ENCODE results near the gene PLAAT4.
"Not testable (repeated sequence)": the region's sequence is repeated elsewhere in the genome, so short reads cannot be mapped to it uniquely, and the experiment has no call there.

Gene PLAAT4

DNA sequence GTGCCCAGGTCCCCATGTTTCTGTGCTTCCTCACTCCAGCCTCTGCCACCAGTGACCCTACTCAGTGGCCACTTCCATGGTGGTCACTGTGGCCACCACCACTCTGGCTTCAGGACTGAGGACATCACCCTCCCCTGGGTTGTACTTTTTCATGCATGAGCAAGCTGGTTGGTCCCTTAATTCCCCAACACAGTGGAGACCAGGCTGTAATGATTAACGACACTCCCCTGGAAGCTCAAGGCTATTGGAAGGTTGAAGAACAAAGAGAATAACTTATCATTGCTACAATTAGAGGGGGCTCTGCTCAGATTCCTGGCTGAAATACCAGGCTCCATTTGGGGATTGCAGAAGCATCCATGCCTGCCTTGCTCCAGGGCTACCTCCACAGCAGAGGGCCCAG is 10.5 kb downstream of the PLAAT4 start:
- DNase-seq = no peak

DNA sequence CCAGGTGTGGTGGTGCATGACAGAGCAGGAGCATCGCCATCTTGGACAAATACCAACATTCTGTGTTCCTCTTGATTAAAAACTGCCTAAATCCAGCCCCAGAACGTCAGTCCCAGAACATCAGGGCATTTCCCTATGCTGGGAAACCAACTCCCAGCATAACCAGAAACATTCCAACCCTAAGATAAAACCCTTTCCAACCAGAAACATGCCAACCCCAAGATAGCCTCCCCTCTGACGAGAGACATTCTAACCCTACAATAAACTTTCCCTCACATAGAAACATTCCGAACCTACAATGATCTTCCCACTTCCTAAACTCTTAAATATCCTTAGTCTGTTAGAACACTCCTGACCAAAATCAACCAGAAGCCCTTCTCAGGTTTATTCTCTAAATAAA is 11.6 kb downstream of the PLAAT4 start:
- DNase-seq = no peak

DNA sequence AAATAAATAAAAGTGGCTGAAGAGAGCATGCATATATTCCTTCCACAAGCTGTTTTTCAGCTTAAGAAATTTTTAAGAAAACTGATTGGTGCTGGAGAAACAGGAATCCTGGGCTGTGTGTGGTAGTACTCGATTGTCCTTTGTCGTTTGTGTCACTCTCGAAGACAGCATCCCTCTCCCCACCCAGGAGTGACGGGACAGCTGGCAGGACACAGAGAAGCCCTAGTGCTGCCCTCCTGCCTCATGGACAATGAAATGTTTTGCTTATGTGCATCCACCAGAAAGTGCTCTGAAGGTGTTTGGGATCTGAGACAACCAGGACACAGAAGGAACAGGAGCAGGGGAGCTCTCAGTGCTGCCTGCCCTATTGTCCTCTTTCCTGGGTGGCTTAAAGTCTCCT is 12.8 kb downstream of the PLAAT4 start:
- DNase-seq = no peak

DNA sequence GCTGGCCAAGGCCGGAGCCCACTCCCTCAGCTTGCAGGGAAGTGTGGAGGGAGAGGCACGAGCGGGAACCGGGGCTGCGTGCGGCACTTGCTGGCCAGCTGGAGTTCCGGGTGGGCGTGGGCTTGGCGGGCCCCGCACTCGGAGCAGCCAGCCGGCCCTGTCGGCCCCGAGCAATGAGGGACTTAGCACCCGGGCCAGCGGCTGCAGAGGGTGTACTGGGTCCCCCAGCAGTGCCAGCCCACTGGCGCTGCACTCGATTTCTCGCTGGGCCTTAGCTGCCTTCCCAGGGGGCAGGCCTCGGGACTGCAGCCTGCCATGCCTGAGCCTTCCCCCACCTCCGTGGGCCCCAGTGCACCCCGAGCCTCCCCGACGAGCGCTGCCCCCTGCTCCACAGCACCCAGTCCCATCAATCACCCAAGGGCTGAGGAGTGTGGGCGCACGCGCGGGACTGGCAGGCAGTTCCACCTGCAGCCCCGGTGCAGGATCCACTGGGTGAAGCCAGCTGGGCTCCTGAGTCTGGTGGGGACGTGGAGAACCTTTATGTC is 13.6 kb downstream of the PLAAT4 start:
- not testable (repeated sequence) for DNase-seq

- DNase-seq = no peak
Measured at GRCh38 chr11:63551091-63551888, 14.7 kb downstream of the PLAAT4 start.

GRCh38 chr11:63551889-63552266 is 15.3 kb downstream of the PLAAT4 start:
- DNase-seq = no peak

DNA sequence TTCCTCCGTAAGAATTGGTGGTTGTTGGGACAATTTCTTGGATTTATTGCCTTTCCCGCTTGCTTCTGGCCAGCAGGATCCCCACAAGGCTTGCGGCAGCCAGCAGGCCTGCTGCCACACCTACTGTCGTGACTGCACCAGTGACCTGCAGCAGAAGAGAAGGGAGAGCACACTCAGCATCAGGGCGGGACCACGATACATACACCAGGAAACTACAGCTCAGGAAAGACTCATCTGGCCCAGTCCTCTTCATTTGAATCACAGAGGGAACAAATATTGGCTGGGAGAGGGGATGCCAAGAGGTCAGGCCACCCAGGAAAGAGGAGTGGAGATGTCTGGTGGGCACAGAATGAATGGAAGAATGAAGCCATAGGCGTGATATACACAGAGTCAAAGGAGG is 16.3 kb downstream of the PLAAT4 start:
- DNase-seq = no peak

- no peak for DNase-seq
Measured at GRCh38 chr11:63553759-63554158, 17.2 kb downstream of the PLAAT4 start.

GRCh38 chr11:63554877-63555223 is 18.2 kb downstream of the PLAAT4 start:
- no peak for DNase-seq

GRCh38 chr11:63556404-63557013 is 19.9 kb downstream of the PLAAT4 start:
- DNase-seq = no peak

- no peak for DNase-seq
Measured at GRCh38 chr11:63557570-63557969, 21.0 kb downstream of the PLAAT4 start.

GRCh38 chr11:63558459-63559157 is 22.0 kb downstream of the PLAAT4 start:
- DNase-seq = no peak

DNA sequence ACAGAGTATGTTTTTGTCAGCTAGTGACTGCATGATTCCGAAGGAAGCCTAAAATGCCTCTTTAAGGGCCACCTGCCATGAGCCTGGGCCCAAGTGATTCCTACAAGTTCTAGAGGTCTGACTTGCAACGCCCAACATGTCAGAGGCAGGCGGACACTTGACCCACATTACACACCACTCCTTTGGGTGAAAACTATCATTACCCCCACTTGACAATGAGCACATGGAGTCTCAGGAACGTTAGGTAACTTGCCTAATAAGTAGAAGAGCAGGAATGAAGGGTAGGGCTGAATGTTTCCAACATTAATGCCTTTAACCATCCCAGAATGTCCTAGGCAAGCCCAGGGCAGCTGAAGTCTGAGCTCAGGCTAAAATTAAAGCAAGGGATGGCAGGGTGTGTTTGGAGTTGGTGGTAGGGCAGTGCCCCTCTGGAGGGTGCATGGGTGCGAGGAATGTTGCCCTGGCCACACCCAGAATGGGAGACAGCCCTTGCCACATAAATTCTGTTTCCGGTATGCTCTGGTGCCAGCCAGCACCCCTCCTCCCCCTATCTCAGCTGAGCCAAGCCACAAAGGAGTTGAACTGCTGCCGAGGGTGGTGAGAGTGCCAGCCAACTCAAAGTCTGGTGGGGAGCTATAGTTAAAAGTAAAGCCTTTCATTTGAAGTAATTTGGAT is 24.0 kb downstream of the PLAAT4 start:
- no peak for DNase-seq

GRCh38 chr11:63563201-63564055 is 26.8 kb downstream of the PLAAT4 start, which contains the start of gene PLAAT2:
PLAAT2 (minus strand) TSS chr11:63563379; CDS start chr11:63563324, 55 bp downstream.
- no peak for DNase-seq

GRCh38 chr11:63564056-63564774 is 27.6 kb downstream of the PLAAT4 start:
- no peak for DNase-seq

- no peak for DNase-seq
Measured at GRCh38 chr11:63564784-63565350, 28.3 kb downstream of the PLAAT4 start.

GRCh38 chr11:63567044-63567840 is 30.6 kb downstream of the PLAAT4 start:
- DNase-seq = no peak

DNA sequence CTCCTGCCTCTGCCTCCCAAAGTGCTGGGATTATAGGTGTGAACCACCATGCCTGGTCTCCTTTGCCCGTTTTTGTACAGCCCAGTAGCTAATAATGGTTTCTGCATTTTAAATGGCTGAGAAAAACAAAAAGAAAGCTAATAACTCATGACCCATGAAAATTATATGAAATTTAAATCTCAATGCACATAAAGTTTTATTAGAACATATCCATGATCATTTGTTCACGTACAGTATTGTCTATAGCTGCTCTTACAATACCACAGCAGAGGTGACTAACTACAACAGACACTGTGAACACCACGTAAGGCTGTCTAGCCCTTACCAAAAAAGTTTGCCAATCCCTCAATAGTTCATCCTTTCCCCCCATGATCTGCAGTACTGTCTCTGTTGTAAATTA is 33.0 kb downstream of the PLAAT4 start:
- DNase-seq = no peak

DNA sequence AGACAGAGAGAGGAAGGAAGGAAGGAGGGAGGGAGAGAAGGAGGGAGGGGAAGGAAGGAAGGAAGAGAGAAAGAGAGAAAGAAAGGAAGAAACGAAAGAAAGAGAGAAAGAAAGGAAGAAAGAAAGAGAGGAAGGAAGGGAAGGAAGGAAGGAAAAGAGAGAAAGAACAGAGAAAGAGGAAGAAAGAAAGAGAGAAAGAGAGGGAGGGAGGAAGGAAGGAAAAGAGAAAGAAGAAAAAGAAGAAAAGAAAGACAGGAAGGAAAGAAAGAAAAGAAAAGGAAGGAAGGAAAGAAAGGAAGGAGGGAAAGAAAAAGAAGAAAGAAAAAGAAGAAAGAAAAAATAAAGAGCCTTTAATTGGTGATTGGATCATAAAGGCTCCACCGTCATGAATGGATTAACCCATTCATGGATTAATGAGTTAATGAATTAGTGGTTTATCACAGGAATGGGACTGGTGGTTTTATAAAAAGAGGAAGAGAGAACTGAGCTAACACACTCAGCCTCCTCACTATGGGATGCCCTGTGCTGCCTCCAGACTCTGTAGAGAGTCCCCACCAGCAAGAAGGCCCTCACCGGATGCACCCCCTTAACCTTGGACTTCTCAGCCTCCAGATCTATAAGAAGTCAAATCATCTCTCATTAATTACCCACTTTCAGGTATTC is 35.5 kb downstream of the PLAAT4 start:
- no peak for DNase-seq
